ENCODE measurements around the gene SLC2A9. TPM values are rescaled to one million over a fixed set of nuclear protein-coding genes. Genes with fewer than 3 reads are reported as not detected.

Gene SLC2A9
- total and polyA plus RNA-seq, 2 of the 13 experiments (the other 11 are each of a cell fraction or from before 2014, with no cell fraction given), result 36.2 to 42.3 TPM

- H3K4me2 ChIP-seq (ENCODE audit: low read depth, low read length), result no peak overlapping the region
- BruUV-seq (replicated peaks), result no TSS peak
- no peaks in the 10 kb centered on the region for H3K27me3 ChIP-seq (ENCODE audit: control insufficient read depth in 1 of 2, insufficient read depth in 2 of 2, low read length in 2 of 2)
- DNase-seq (ENCODE audit: low spot score) (no peak), ATAC-seq (no peak), FAIRE-seq (no peak)
- H3K9ac ChIP-seq (ENCODE audit: insufficient read depth, low read depth, low read length), result no peak overlapping the region
- in situ Hi-C loops (cut with HindIII; ENCODE audit: extremely low pct_ligation_motif_present, low pct_unique_long_range_greater_than_20kb), result no loop called here
- H3K4me3 ChIP-seq (replicated peaks in 1 of 3; ENCODE audit: insufficient read depth in 1 of 3, low read depth in 2 of 3, low read length in 3 of 3), result no peak overlapping the region
- no peak overlapping the region for H3K27ac ChIP-seq (ENCODE audit: extremely low read length, insufficient read depth, low read length)
- POLR2A ChIA-PET, result no interaction called here
- H4K20me1 ChIP-seq (ENCODE audit: insufficient read depth, low read length), result peaks cover 7% of the 10 kb centered on the region; the same call in 1 of the 2 replicates
- H3K9me3 ChIP-seq (ENCODE audit: low read length), result no peaks in the 10 kb centered on the region
- CTCF ChIA-PET (ENCODE audit: low intra/inter-chr PET ratio, low total read pairs), result no interaction called here
- H3K36me3 ChIP-seq (replicated peaks in 1 of 2; ENCODE audit: control insufficient read depth in 1 of 2, insufficient read depth in 2 of 2, low read length in 2 of 2), result peaks cover 27 to 66% of the 10 kb centered on the region in 2 experiments
- H2AFZ ChIP-seq (ENCODE audit: low read length), result no peak overlapping the region
- intact Hi-C loops (cut with micrococcal nuclease; ENCODE audit: unreplicated experiment), result no loop called here
- H3K4me1 ChIP-seq (ENCODE audit: insufficient read depth, low read length), result no peaks in the 10 kb centered on the region
- H3K79me2 ChIP-seq (ENCODE audit: insufficient read depth, low read length), result no peaks in the 10 kb centered on the region
- no peak for TF ChIP-seq ZFP36 (IDR thresholded peaks at IDR 0.05; ENCODE audit: borderline replicate concordance, low read depth, low read length, partially characterized antibody)
- TF ChIP-seq ZNF576 (CRISPR knock-in tag; IDR thresholded peaks at IDR 0.05), result no peak
- TF ChIP-seq HNRNPL (IDR thresholded peaks at IDR 0.05; ENCODE audit: low read depth, low read length), result no peak
- no peak for TF ChIP-seq TEAD3 (CRISPR knock-in tag; optimal IDR thresholded peaks at IDR 0.05; ENCODE audit: borderline replicate concordance)
- no peak for TF ChIP-seq REXO4 (CRISPR knock-in tag; IDR thresholded peaks at IDR 0.05; ENCODE audit: borderline replicate concordance)
- no peak for TF ChIP-seq HCFC1 (IDR thresholded peaks at IDR 0.05; ENCODE audit: low read depth, low read length)
- no peak for TF ChIP-seq MAFG (CRISPR knock-in tag; IDR thresholded peaks at IDR 0.05)
- TF ChIP-seq USF2 (IDR thresholded peaks at IDR 0.05; ENCODE audit: low read depth, low read length), result no peak
- no peak for TF ChIP-seq USF2 (CRISPR knock-in tag; IDR thresholded peaks at IDR 0.05; ENCODE audit: borderline replicate concordance)
- no peak for TF ChIP-seq MAF1 (CRISPR knock-in tag; IDR thresholded peaks at IDR 0.05; ENCODE audit: borderline replicate concordance)
- TF ChIP-seq ZNF547 (CRISPR knock-in tag; IDR thresholded peaks at IDR 0.05), result no peak
- TF ChIP-seq NR0B2 (CRISPR knock-in tag; IDR thresholded peaks at IDR 0.05), result no peak
- TF ChIP-seq NFKB2 (CRISPR knock-in tag; IDR thresholded peaks at IDR 0.05; ENCODE audit: borderline replicate concordance), result no peak
- 97% methylated on average over 7 of the region's 7 CpGs for WGBS (ENCODE audit: low lambda C conversion rate)
Measured at GRCh38 chr4:9984621-9985020, 36.7 kb downstream of the SLC2A9 start.

Measured in HepG2 (cell line).